H1 (cell line): ENCODE measurements around the gene TAS2R19. TPM values are rescaled to one million over a fixed set of nuclear protein-coding genes. Genes with fewer than 3 reads are reported as not detected.

Experiments
- CTCF ChIA-PET: fragments of 300-600 bp; sonication (Branson Sonifier 250); formaldehyde crosslinking; loops from one replicate; lab custom pipeline; 2021; ENCODE audit not compliant: partially characterized antibody; lab: Charles Lee
- POLR2A ChIA-PET: fragments of 300-600 bp; sonication (Branson Sonifier 250); formaldehyde crosslinking; loops from one replicate; lab custom pipeline; 2021; ENCODE audit warnings: inconsistent platforms; ENCODE audit not compliant: partially characterized antibody; lab: Charles Lee
- DNase-seq, 2 experiments: peaks; one replicate each; pipeline versions ENCODE4 v3.0.0 to v3.0.0-alpha.2; 2010 to 2022; ENCODE audit warnings: low spot score in 2 of 2, low read depth in 1 of 2, mixed read lengths in 1 of 2
- FAIRE-seq: peaks from 2 replicates; lab custom pipeline; 2011; peaks lifted over from hg19 to GRCh38; lab: Jason Lieb, UNC
- H2AFZ ChIP-seq: 2 replicates; pipeline ENCODE4 v1.8.1; 2012; ENCODE audit warnings: low read length, inconsistent platforms
- H2AK5ac ChIP-seq: 2 replicates; pipeline ENCODE4 v1.6.1; 2013; ENCODE audit warnings: low read depth, low read length
- H2BK120ac ChIP-seq: replicated peaks from 2 replicates; pipeline ENCODE3; 2013; ENCODE audit warnings: low read depth, low read length, inconsistent platforms
- H2BK12ac ChIP-seq: 2 replicates; pipeline ENCODE4 v1.6.1; 2013; ENCODE audit warnings: low read depth, low read length
- H2BK15ac ChIP-seq: 2 replicates; pipeline ENCODE4 v1.6.1; 2013; ENCODE audit warnings: low read length
- H2BK20ac ChIP-seq: 2 replicates; pipeline ENCODE4 v1.6.1; 2013; ENCODE audit warnings: low read length
- H2BK5ac ChIP-seq: 2 replicates; pipeline ENCODE4 v1.6.1; 2013; ENCODE audit warnings: low read depth, low read length
- H3K14ac ChIP-seq: 2 replicates; pipeline ENCODE4 v1.6.1; 2013; ENCODE audit warnings: inconsistent platforms; ENCODE audit not compliant: insufficient read length
- H3K18ac ChIP-seq: 2 replicates; pipeline ENCODE4 v1.6.1; 2013; ENCODE audit warnings: low read length; ENCODE audit errors: extremely low read depth
- H3K23ac ChIP-seq: 2 replicates; pipeline ENCODE4 v1.6.1; 2013; ENCODE audit warnings: inconsistent platforms; ENCODE audit not compliant: insufficient read length
- H3K23me2 ChIP-seq: 2 replicates; pipeline ENCODE4 v1.6.1; 2013; ENCODE audit warnings: low read depth, low read length
- H3K27ac ChIP-seq: 2 replicates; pipeline ENCODE4 v1.6.1; 2011; ENCODE audit warnings: low read depth, low read length, inconsistent platforms
- H3K27me3 ChIP-seq, 4 experiments: replicated peaks in 1 of 4; 1 replicate in 1 of 4; 2 replicates in 3 of 4; pipeline versions ENCODE4 v1.6.1 to v1.8.1; 2011 to 2013; ENCODE audit warnings: low read length in 3 of 4, mild to moderate bottlenecking in 3 of 4, inconsistent platforms in 2 of 4, mixed read lengths in 2 of 4, moderate library complexity in 1 of 4; ENCODE audit not compliant: control insufficient read depth in 3 of 4, insufficient read depth in 3 of 4; ENCODE audit errors: extremely low read depth in 1 of 4
- H3K36me3 ChIP-seq, 4 experiments: 2 replicates each; pipeline versions ENCODE4 v1.6.1 to v1.8.1; 2011 to 2013; ENCODE audit warnings: mild to moderate bottlenecking in 4 of 4, low read length in 3 of 4, moderate library complexity in 2 of 4, control low read depth in 1 of 4, inconsistent platforms in 1 of 4; ENCODE audit not compliant: insufficient read depth in 4 of 4, control insufficient read depth in 2 of 4
- H3K4ac ChIP-seq: replicated peaks from 2 replicates; pipeline ENCODE3; 2013; ENCODE audit warnings: low read length, low read depth, mixed read lengths, inconsistent platforms; ENCODE audit not compliant: insufficient read length
- H3K4me1 ChIP-seq, 4 experiments: replicated peaks in 1 of 4; 1 replicate in 1 of 4; 2 replicates in 3 of 4; pipeline versions ENCODE4 v1.6.1 to v1.8.1; 2011 to 2013; ENCODE audit warnings: low read length in 3 of 4, inconsistent platforms in 2 of 4, mixed read lengths in 1 of 4; ENCODE audit not compliant: insufficient read depth in 4 of 4, control insufficient read depth in 3 of 4
- H3K4me2 ChIP-seq, 2 experiments: 2 replicates each; pipeline versions ENCODE4 v1.6.1 to v1.8.1; 2011 to 2013; ENCODE audit warnings: low read depth in 2 of 2, low read length in 2 of 2, control low read depth in 1 of 2, inconsistent platforms in 1 of 2, mild to moderate bottlenecking in 1 of 2; ENCODE audit not compliant: insufficient read depth in 1 of 2
- H3K4me3 ChIP-seq, 4 experiments: fragments of 200-600, 300-600 bp in 1 of 4; sonication (generic), shearing (Covaris generic), sonication (Bioruptor Twin) in 1 of 4; 2 replicates each; pipeline versions ENCODE4 v1.5.1 to v1.8.1; 2011 to 2016; ENCODE audit warnings: low read length in 4 of 4, low read depth in 3 of 4, control low read depth in 2 of 4, inconsistent platforms in 2 of 4, mild to moderate bottlenecking in 2 of 4, mixed read lengths in 1 of 4, moderate library complexity in 1 of 4; ENCODE audit not compliant: insufficient read depth in 2 of 4; ENCODE audit errors: extremely low read depth in 1 of 4
- H3K56ac ChIP-seq: replicated peaks from 2 replicates; pipeline ENCODE3; 2013; ENCODE audit warnings: low read depth, mild to moderate bottlenecking, mixed read lengths, low read length, inconsistent platforms; ENCODE audit not compliant: insufficient read length
- H3K79me1 ChIP-seq: 2 replicates; pipeline ENCODE4 v1.6.1; 2013; ENCODE audit warnings: low read depth, low read length, control low read depth
- H3K79me2 ChIP-seq, 2 experiments: 2 replicates each; pipeline versions ENCODE4 v1.6.1 to v1.8.1; 2012 to 2013; ENCODE audit warnings: low read length in 2 of 2, mild to moderate bottlenecking in 2 of 2, inconsistent platforms in 1 of 2; ENCODE audit not compliant: insufficient read depth in 2 of 2, control insufficient read depth in 1 of 2
- H3K9ac ChIP-seq, 4 experiments: replicated peaks in 1 of 4; 1 replicate in 1 of 4; 2 replicates in 3 of 4; pipeline versions ENCODE4 v1.6.1 to v1.8.1; 2011 to 2013; ENCODE audit warnings: low read depth in 3 of 4, low read length in 3 of 4, control low read depth in 2 of 4, mild to moderate bottlenecking in 2 of 4, moderate library complexity in 2 of 4, inconsistent platforms in 1 of 4; ENCODE audit errors: extremely low read depth in 1 of 4
- H3K9me3 ChIP-seq, 2 experiments: 2 replicates each; pipeline versions ENCODE4 v1.6.1 to v1.8.1; 2012 to 2013; ENCODE audit warnings: mild to moderate bottlenecking in 2 of 2, moderate library complexity in 2 of 2, control low read depth in 1 of 2, inconsistent platforms in 1 of 2, low read depth in 1 of 2, low read length in 1 of 2, mixed read lengths in 1 of 2; ENCODE audit not compliant: insufficient read depth in 2 of 2
- H4K20me1 ChIP-seq, 2 experiments: replicated peaks in 1 of 2; 2 replicates each; pipeline versions ENCODE3 to v1.8.1; 2011 to 2013; ENCODE audit warnings: inconsistent platforms in 2 of 2, low read length in 2 of 2, mild to moderate bottlenecking in 1 of 2; ENCODE audit not compliant: insufficient read depth in 2 of 2, control insufficient read depth in 1 of 2
- H4K5ac ChIP-seq: 2 replicates; pipeline ENCODE4 v1.6.1; 2013; ENCODE audit warnings: low read length, low read depth, mixed read lengths, inconsistent platforms; ENCODE audit not compliant: insufficient read length
- H4K8ac ChIP-seq: 2 replicates; pipeline ENCODE4 v1.8.0; 2013; ENCODE audit warnings: mild to moderate bottlenecking, moderate library complexity, low read length, inconsistent platforms; ENCODE audit not compliant: insufficient read depth; ENCODE audit errors: extremely low read depth
- H4K91ac ChIP-seq: replicated peaks from 2 replicates; pipeline ENCODE3; 2013; ENCODE audit warnings: low read length, mixed read lengths, inconsistent platforms; ENCODE audit not compliant: insufficient read length
- FOSL1 ChIP-seq: IDR thresholded peaks from 2 replicates; pipeline ENCODE4 v1.6.1; 2011; ENCODE audit warnings: mild to moderate bottlenecking, low read depth, low read length, moderate library complexity; ENCODE audit not compliant: insufficient read depth
- GABPA ChIP-seq: IDR thresholded peaks from 2 replicates; pipeline ENCODE4 v1.6.1; 2011; ENCODE audit warnings: mild to moderate bottlenecking, low read length, moderate library complexity, borderline replicate concordance; ENCODE audit not compliant: insufficient read depth
- HDAC2 ChIP-seq, 2 experiments: fragments of 300-600 bp in 1 of 2; sonication (generic) in 1 of 2; IDR thresholded peaks; 2 replicates each; pipeline ENCODE4 v1.6.1; 2011 to 2012; ENCODE audit warnings: low read depth in 2 of 2, low read length in 2 of 2, mild to moderate bottlenecking in 2 of 2, moderate library complexity in 2 of 2, borderline replicate concordance in 1 of 2, inconsistent platforms in 1 of 2
- JUND ChIP-seq: IDR thresholded peaks from 2 replicates; pipeline ENCODE4 v1.6.1; 2011; ENCODE audit warnings: mild to moderate bottlenecking, improper control_type of control experiment, low read length
- KDM4A ChIP-seq: IDR thresholded peaks from one replicate; pipeline ENCODE4 v1.7.1; 2012; ENCODE audit warnings: low read depth, mild to moderate bottlenecking, moderate library complexity, low read length, inconsistent platforms; ENCODE audit not compliant: severe bottlenecking
- NRF1 ChIP-seq: IDR thresholded peaks from 2 replicates; pipeline ENCODE4 v1.6.1; 2011; ENCODE audit warnings: mild to moderate bottlenecking, low read depth, low read length, improper control_type of control experiment
- PHF8 ChIP-seq: fragments of 200-600 bp; sonication (generic); conservative IDR thresholded peaks from 2 replicates; pipeline ENCODE4 v1.7.1; 2012; ENCODE audit warnings: low read depth, mild to moderate bottlenecking, inconsistent platforms, low read length, moderate library complexity
- POLR2A ChIP-seq, 2 experiments: IDR thresholded peaks; 1 replicate in 1 of 2; 2 replicates in 1 of 2; pipeline ENCODE4 v1.6.1; 2011; ENCODE audit warnings: low read depth in 2 of 2, low read length in 2 of 2, mild to moderate bottlenecking in 2 of 2; ENCODE audit errors: control extremely low read depth in 1 of 2
- POLR2AphosphoS5 ChIP-seq: IDR thresholded peaks from 2 replicates; pipeline ENCODE4 v1.6.1; 2011; ENCODE audit warnings: low read depth, low read length
- SIRT6 ChIP-seq: IDR thresholded peaks from one replicate; pipeline ENCODE4 v1.7.1; 2012; ENCODE audit warnings: low read length, inconsistent platforms
- TAF1 ChIP-seq: IDR thresholded peaks from 2 replicates; pipeline ENCODE4 v1.6.1; 2011; ENCODE audit warnings: mild to moderate bottlenecking, low read depth, low read length
- TBP ChIP-seq: IDR thresholded peaks from 2 replicates; pipeline ENCODE4 v1.6.1; 2011; ENCODE audit warnings: low read depth, low read length, improper control_type of control experiment
- TCF12 ChIP-seq: IDR thresholded peaks from 2 replicates; pipeline ENCODE4 v1.6.1; 2011; ENCODE audit warnings: low read depth, mild to moderate bottlenecking, low read length
- TEAD4 ChIP-seq: IDR thresholded peaks from 2 replicates; pipeline ENCODE4 v1.6.1; 2012; ENCODE audit warnings: low read depth, low read length, inconsistent platforms, mixed read lengths
- WGBS, 2 experiments: shearing (Covaris generic) in 1 of 2; methylation state at CpG; one replicate each; pipeline versions ENCODE4 v1.1.6 to v1.1.7; 2013 to 2015; ENCODE audit warnings: low lambda C conversion rate in 2 of 2, mixed read lengths in 2 of 2, inconsistent platforms in 1 of 2, low coverage in 1 of 2, missing lambda C conversion rate in 1 of 2; ENCODE audit not compliant: insufficient replicate concordance in 2 of 2, insufficient coverage in 1 of 2, insufficient read length in 1 of 2; ENCODE audit errors: extremely low coverage in 1 of 2, missing lambda C conversion rate in 1 of 2; 5-methylcytosine and 5-hydroxymethylcytosine counted together
- polyA plus RNA-seq, 7 experiments: library from polyadenylated mRNA; depleted of rRNA in 3 of 7; stranded (reverse) in 5 of 7; unstranded in 2 of 7; fragments of >200 nt in 5 of 7; fragments of 200-250 nt in 2 of 7; gene quantifications; 1 replicate in 5 of 7; 2 replicates in 1 of 7; 4 replicates in 1 of 7; pipeline versions ENCODE4 v1.2.1 to v1.2.3, GENCODE V29; 2011 to 2013; ENCODE audit warnings: missing spikeins in 2 of 7, mixed read lengths in 2 of 7
- total RNA-seq: library from RNA; stranded (reverse); fragmentation: NEBNext Ultra II Directional; extraction: Animal tissue kit (Norgen Biotek cat#: 25700); gene quantifications from 2 replicates; pipeline ENCODE4 v1.2.1, GENCODE V29; 2021
- TF ChIP-seq, protein P1 (sequence below): IDR thresholded peaks from 2 replicates; pipeline ENCODE4 v1.6.1; 2011; ENCODE audit warnings: low read length, improper control_type of control experiment

TAS2R19 gene
- total and polyA plus RNA-seq, 2 of the 8 experiments (the other 6 are each of a cell fraction or from before 2014, with no cell fraction given): 0.97 to 0.99 TPM

DNA sequence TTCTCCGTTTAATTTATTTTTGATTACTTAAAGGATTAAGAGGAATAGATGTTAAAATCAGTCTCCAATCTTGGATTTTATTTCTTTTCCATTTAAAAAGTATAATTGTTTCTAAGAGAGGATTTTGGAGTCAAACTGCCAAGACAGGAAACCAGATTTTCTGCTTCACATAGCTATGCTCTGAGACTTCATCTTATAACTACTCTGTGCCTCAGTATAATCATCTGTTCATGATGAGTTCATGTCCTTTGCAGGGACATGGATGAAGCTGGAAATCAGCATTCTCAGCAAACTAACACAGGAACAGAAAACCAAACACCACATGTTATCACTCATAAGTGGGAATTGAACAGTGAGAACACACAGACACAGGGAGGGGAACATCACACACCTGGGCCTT is 17.7 kb upstream of the TAS2R19 start:
- no peaks in the 10 kb centered on the region for H3K4me1 ChIP-seq
- no peaks in the 10 kb centered on the region; a peak in 1 of 8 replicates for H3K36me3 ChIP-seq
- no peak overlapping the region for H3K18ac ChIP-seq
- H4K20me1 ChIP-seq: no peaks in the 10 kb centered on the region
- H3K4ac ChIP-seq: no peak overlapping the region
- H2BK15ac ChIP-seq: no peak overlapping the region
- no peaks in the 10 kb centered on the region for H3K27me3 ChIP-seq
- H4K8ac ChIP-seq: no peak overlapping the region
- H2BK5ac ChIP-seq: no peak overlapping the region
- FAIRE-seq (no peak), DNase-seq (no peak)
- no peak overlapping the region for H3K56ac ChIP-seq
- H3K27ac ChIP-seq: no peak overlapping the region
- WGBS, 2 experiments: 96% methylated on average over 1 of the region's 1 CpG; no CpG with 5 or more reads in 1 of the 2 experiments
- no peak overlapping the region for H2AFZ ChIP-seq
- no peaks in the 10 kb centered on the region for H3K23me2 ChIP-seq
- no peak overlapping the region for H2BK12ac ChIP-seq
- CTCF ChIA-PET: interaction anchor here (0.9 to 2.5 kb wide), 2 partner anchors 14 to 882 kb away, joined by 3 to 8 read pairs; no protein-coding TSS in a partner anchor
- no peak overlapping the region for H2BK20ac ChIP-seq
- no peaks in the 10 kb centered on the region for H3K9me3 ChIP-seq
- no peak overlapping the region for H3K14ac ChIP-seq
- H3K23ac ChIP-seq: no peak overlapping the region
- H3K9ac ChIP-seq: no peak overlapping the region
- no peak overlapping the region for H4K5ac ChIP-seq
- no peak overlapping the region for H3K4me3 ChIP-seq
- no peaks in the 10 kb centered on the region; the same call in 1 of the 2 replicates for H3K79me1 ChIP-seq
- H3K79me2 ChIP-seq: no peaks in the 10 kb centered on the region; a peak in 2 of 4 replicates
- no peak overlapping the region for H2BK120ac ChIP-seq
- H4K91ac ChIP-seq: no peak overlapping the region
- no peak overlapping the region for H2AK5ac ChIP-seq
- POLR2A ChIA-PET: no interaction called here
- H3K4me2 ChIP-seq: no peak overlapping the region
- TF ChIP-seq TBP (no peak), POLR2AphosphoS5 (no peak), TAF1 (no peak), JUND (no peak), SIRT6 (no peak), NRF1 (no peak), FOSL1 (no peak), KDM4A (no peak), GABPA (no peak), HDAC2 (IDR thresholded peaks at IDR 0.05; ENCODE audit: borderline replicate concordance in 1 of 2, low read depth in 2 of 2, low read length in 2 of 2) (no peak), PHF8 (no peak), POLR2A (IDR thresholded peaks at IDR 0.05; ENCODE audit: control extremely low read depth in 1 of 2, low read depth in 2 of 2, low read length in 2 of 2) (no peak), TCF12 (no peak), TEAD4 (no peak)
- TF ChIP-seq, protein P1, sequence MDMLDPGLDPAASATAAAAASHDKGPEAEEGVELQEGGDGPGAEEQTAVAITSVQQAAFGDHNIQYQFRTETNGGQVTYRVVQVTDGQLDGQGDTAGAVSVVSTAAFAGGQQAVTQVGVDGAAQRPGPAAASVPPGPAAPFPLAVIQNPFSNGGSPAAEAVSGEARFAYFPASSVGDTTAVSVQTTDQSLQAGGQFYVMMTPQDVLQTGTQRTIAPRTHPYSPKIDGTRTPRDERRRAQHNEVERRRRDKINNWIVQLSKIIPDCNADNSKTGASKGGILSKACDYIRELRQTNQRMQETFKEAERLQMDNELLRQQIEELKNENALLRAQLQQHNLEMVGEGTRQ: no peak
